ENCODE data around the gene SERAC1.
"Not testable (repeated sequence)": the region's sequence is repeated elsewhere in the genome, so short reads cannot be mapped to it uniquely, and the experiment has no call there.

SERAC1 gene

GRCh38 chr6:158154816-158155215, 13.2 kb downstream of the SERAC1 start:
- Histone ChIP-seq H3K4me2 (ENCODE audit: low read length) (no peak overlapping the region), H3K4me3 (ENCODE audit: low read depth, low read length, poor library complexity, severe bottlenecking) (no peak overlapping the region), H3F3A (ENCODE audit: insufficient read depth, low read length) (no peaks in the 10 kb centered on the region), H3K9ac (ENCODE audit: low read length) (no peak overlapping the region), H4K20me1 (ENCODE audit: insufficient read depth, low read length) (no peaks in the 10 kb centered on the region), H3K9me2 (ENCODE audit: low read depth, low read length) (no peaks in the 10 kb centered on the region), H3K9me3 (ENCODE audit: low read length) (no peaks in the 10 kb centered on the region), H3K79me2 (ENCODE audit: insufficient read depth, low read length) (no peaks in the 10 kb centered on the region), H3K4me1 (ENCODE audit: insufficient read depth, low read length, severe bottlenecking) (no peaks in the 10 kb centered on the region), H3K36me3 (ENCODE audit: insufficient read depth, low read length) (no peaks in the 10 kb centered on the region), H2AFZ (ENCODE audit: low read length) (no peak overlapping the region), H3K27ac (ENCODE audit: low read depth, low read length, poor library complexity, severe bottlenecking) (no peak overlapping the region), H3K27me3 (ENCODE audit: insufficient read depth, low read length) (no peaks in the 10 kb centered on the region)
- TF ChIP-seq EZH2 (IDR thresholded peaks at IDR 0.05; ENCODE audit: borderline replicate concordance, low read length) = no peak
- TF ChIP-seq CTCF (IDR thresholded peaks at IDR 0.05; ENCODE audit: low read length) = no peak

GRCh38 chr6:158153576-158153975, 14.5 kb downstream of the SERAC1 start:
- Histone ChIP-seq H2AFZ (ENCODE audit: low read length) (no peak overlapping the region), H3K4me2 (ENCODE audit: low read length) (no peak overlapping the region), H3K9ac (ENCODE audit: low read length) (no peak overlapping the region), H3K27ac (ENCODE audit: low read depth, low read length, poor library complexity, severe bottlenecking) (no peak overlapping the region), H3K36me3 (ENCODE audit: insufficient read depth, low read length) (no peaks in the 10 kb centered on the region), H3K4me3 (ENCODE audit: low read depth, low read length, poor library complexity, severe bottlenecking) (no peak overlapping the region), H4K20me1 (ENCODE audit: insufficient read depth, low read length) (no peaks in the 10 kb centered on the region), H3K9me3 (ENCODE audit: low read length) (no peaks in the 10 kb centered on the region), H3K9me2 (ENCODE audit: low read depth, low read length) (no peaks in the 10 kb centered on the region), H3K27me3 (ENCODE audit: insufficient read depth, low read length) (no peaks in the 10 kb centered on the region), H3K4me1 (ENCODE audit: insufficient read depth, low read length, severe bottlenecking) (no peaks in the 10 kb centered on the region), H3K79me2 (ENCODE audit: insufficient read depth, low read length) (no peaks in the 10 kb centered on the region), H3F3A (ENCODE audit: insufficient read depth, low read length) (no peaks in the 10 kb centered on the region)
- no peak for TF ChIP-seq CTCF (IDR thresholded peaks at IDR 0.05; ENCODE audit: low read length)
- TF ChIP-seq EZH2 (IDR thresholded peaks at IDR 0.05; ENCODE audit: borderline replicate concordance, low read length) = no peak

GRCh38 chr6:158152659-158153058, 15.4 kb downstream of the SERAC1 start:
- Histone ChIP-seq H3K9ac (ENCODE audit: low read length) (no peak overlapping the region), H3K79me2 (ENCODE audit: insufficient read depth, low read length) (no peaks in the 10 kb centered on the region), H3K27me3 (ENCODE audit: insufficient read depth, low read length) (no peaks in the 10 kb centered on the region), H4K20me1 (ENCODE audit: insufficient read depth, low read length) (no peaks in the 10 kb centered on the region), H3K9me2 (ENCODE audit: low read depth, low read length) (no peaks in the 10 kb centered on the region), H3F3A (ENCODE audit: insufficient read depth, low read length) (no peaks in the 10 kb centered on the region), H3K36me3 (ENCODE audit: insufficient read depth, low read length) (no peaks in the 10 kb centered on the region), H3K4me3 (ENCODE audit: low read depth, low read length, poor library complexity, severe bottlenecking) (no peak overlapping the region), H3K9me3 (ENCODE audit: low read length) (no peaks in the 10 kb centered on the region), H3K4me2 (ENCODE audit: low read length) (no peak overlapping the region), H3K4me1 (ENCODE audit: insufficient read depth, low read length, severe bottlenecking) (no peaks in the 10 kb centered on the region), H2AFZ (ENCODE audit: low read length) (no peak overlapping the region), H3K27ac (ENCODE audit: low read depth, low read length, poor library complexity, severe bottlenecking) (no peak overlapping the region)
- no peak for TF ChIP-seq CTCF (IDR thresholded peaks at IDR 0.05; ENCODE audit: low read length)
- TF ChIP-seq EZH2 (IDR thresholded peaks at IDR 0.05; ENCODE audit: borderline replicate concordance, low read length) = no peak

DNA sequence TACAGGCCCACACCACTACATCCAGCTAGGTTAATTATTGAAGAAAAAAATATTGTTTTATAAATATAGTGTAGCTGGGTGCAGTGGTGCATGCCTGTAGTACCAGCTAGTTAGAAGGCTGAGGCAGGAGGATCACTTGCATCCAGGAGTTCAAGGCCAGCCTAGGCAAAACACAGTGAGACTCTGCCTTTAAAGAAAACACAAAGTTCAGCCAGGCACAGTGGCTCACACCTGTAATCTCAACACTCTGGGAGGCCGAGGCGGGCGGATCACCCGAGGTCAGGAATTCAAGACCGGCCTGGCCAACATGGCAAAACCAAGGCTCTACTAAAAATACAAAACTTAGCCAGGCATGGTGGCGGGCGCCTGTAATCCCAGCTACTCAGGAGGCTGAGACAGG, 16.0 kb downstream of the SERAC1 start:
- H3K4me1 ChIP-seq (ENCODE audit: insufficient read depth, low read length, severe bottlenecking); H3K4me3 ChIP-seq (ENCODE audit: low read depth, low read length, poor library complexity, severe bottlenecking); H3K79me2 ChIP-seq (ENCODE audit: insufficient read depth, low read length); H3K9me3 ChIP-seq (ENCODE audit: low read length); H3K27me3 ChIP-seq (ENCODE audit: insufficient read depth, low read length); H3K36me3 ChIP-seq (ENCODE audit: insufficient read depth, low read length); H3K9ac ChIP-seq (ENCODE audit: low read length); H4K20me1 ChIP-seq (ENCODE audit: insufficient read depth, low read length); H2AFZ ChIP-seq (ENCODE audit: low read length); H3K27ac ChIP-seq (ENCODE audit: low read depth, low read length, poor library complexity, severe bottlenecking); H3F3A ChIP-seq (ENCODE audit: insufficient read depth, low read length); H3K4me2 ChIP-seq (ENCODE audit: low read length); H3K9me2 ChIP-seq (ENCODE audit: low read depth, low read length): not testable (repeated sequence)
